GM23338 (cell line): Measurements from ENCODE around the gene STPG1.

Experiments
- CREB1 ChIP-seq: fragments of 250-450 bp; sonication (Bioruptor Pico); IDR thresholded peaks from 2 replicates; pipeline ENCODE4 v1.5.0; 2020; ENCODE audit warnings: low read depth, mild to moderate bottlenecking, moderate library complexity
- CTCF ChIP-seq, 2 experiments: fragments of 200-600 bp in 1 of 2; sonication (generic) in 1 of 2; conservative IDR thresholded peaks; 2 replicates each; pipeline versions ENCODE4 v1.5.1 to v1.6.1; 2016 to 2017; ENCODE audit warnings: antibody characterized with exemption in 2 of 2, low read depth in 2 of 2, mild to moderate bottlenecking in 2 of 2, moderate library complexity in 1 of 2

GRCh38 chr1:24349891-24350290 lies 63.7 kb downstream of the STPG1 start:
- TF ChIP-seq CTCF (conservative IDR thresholded peaks at IDR 0.05; ENCODE audit: low read depth in 2 of 2) (no peak), CREB1 (CRISPR knock-in tag) (no peak)
